GM23338 (cell line): ENCODE results near the gene CYP3A4.

ENCODE experiments used
- CREB1 ChIP-seq: fragments of 250-450 bp; sonication (Bioruptor Pico); IDR thresholded peaks from 2 replicates; pipeline ENCODE4 v1.5.0; 2020; ENCODE audit warnings: low read depth, mild to moderate bottlenecking, moderate library complexity
- CTCF ChIP-seq, 2 experiments: fragments of 200-600 bp in 1 of 2; sonication (generic) in 1 of 2; conservative IDR thresholded peaks; 2 replicates each; pipeline versions ENCODE4 v1.5.1 to v1.6.1; 2016 to 2017; ENCODE audit warnings: antibody characterized with exemption in 2 of 2, low read depth in 2 of 2, mild to moderate bottlenecking in 2 of 2, moderate library complexity in 1 of 2
- ETS1 ChIP-seq: IDR thresholded peaks from 2 replicates; pipeline ENCODE4 v1.6.1; 2016; ENCODE audit warnings: antibody characterized with exemption
- EZH2 ChIP-seq: fragments of 200-600 bp; sonication (generic); IDR thresholded peaks from one replicate; pipeline ENCODE4 v1.8.0; 2017; ENCODE audit warnings: antibody characterized with exemption, mild to moderate bottlenecking, low read depth; ENCODE audit not compliant: unreplicated experiment
- EZH2phosphoT487 ChIP-seq: fragments of 200-600 bp; sonication (generic); IDR thresholded peaks from one replicate; pipeline ENCODE4 v1.8.1; 2018; ENCODE audit warnings: antibody characterized with exemption; ENCODE audit not compliant: unreplicated experiment
- JUNB ChIP-seq: IDR thresholded peaks from one replicate; pipeline ENCODE4 v1.6.1; 2016; ENCODE audit warnings: antibody characterized with exemption; ENCODE audit not compliant: unreplicated experiment
- POLR2AphosphoS5 ChIP-seq: IDR thresholded peaks from 2 replicates; pipeline ENCODE4 v1.6.1; 2016; ENCODE audit warnings: antibody characterized with exemption, low read depth
- REST ChIP-seq: IDR thresholded peaks from one replicate; pipeline ENCODE4 v1.6.1; 2018; ENCODE audit warnings: antibody characterized with exemption; ENCODE audit not compliant: unreplicated experiment
- ZNF114 ChIP-seq: fragments of 250-450 bp; sonication (Bioruptor Pico); IDR thresholded peaks from 2 replicates; pipeline ENCODE4 v1.5.0; 2020; ENCODE audit warnings: mild to moderate bottlenecking, moderate library complexity

- TF ChIP-seq CTCF (conservative IDR thresholded peaks at IDR 0.05; ENCODE audit: low read depth in 2 of 2) (no peak), POLR2AphosphoS5 (no peak), EZH2 (no peak), REST (no peak), EZH2phosphoT487 (no peak), JUNB (no peak), CREB1 (CRISPR knock-in tag) (no peak), ZNF114 (no peak), ETS1 (no peak)
These were observed 42.6 kb downstream of the CYP3A4 start for GRCh38 chr7:99741441-99741795.
